Mesendoderm (in vitro differentiated cells): ENCODE measurements around the gene PAIP2B.

Source experiments
- DNase-seq: peaks from one replicate; pipeline ENCODE4 v3.0.0; 2013
- H2AK5ac ChIP-seq: 2 replicates; pipeline ENCODE4 v1.6.1; 2013; ENCODE audit warnings: low read length, inconsistent platforms
- H2BK120ac ChIP-seq: 2 replicates; pipeline ENCODE4 v1.6.1; 2013; ENCODE audit warnings: low read depth, mild to moderate bottlenecking, low read length, moderate library complexity, mixed read lengths
- H2BK15ac ChIP-seq: replicated peaks from 2 replicates; pipeline ENCODE4 v1.6.1; 2013; ENCODE audit warnings: low read depth, mild to moderate bottlenecking, moderate library complexity
- H2BK5ac ChIP-seq: 2 replicates; pipeline ENCODE4 v1.6.1; 2013; ENCODE audit warnings: low read length, inconsistent platforms
- H3K18ac ChIP-seq: 2 replicates; pipeline ENCODE4 v1.6.1; 2013; ENCODE audit warnings: mild to moderate bottlenecking, low read length, mixed read lengths
- H3K23ac ChIP-seq: one replicate; pipeline ENCODE4 v1.6.1; 2013; ENCODE audit warnings: low read length
- H3K27ac ChIP-seq: 2 replicates; pipeline ENCODE4 v1.5.1; 2013; ENCODE audit warnings: low read depth, mild to moderate bottlenecking, inconsistent platforms, low read length, moderate library complexity
- H3K27me3 ChIP-seq: 2 replicates; pipeline ENCODE4 v1.6.1; 2013; ENCODE audit warnings: low read length, control low read depth, mild to moderate bottlenecking, inconsistent platforms; ENCODE audit not compliant: insufficient read depth, poor library complexity
- H3K36me3 ChIP-seq: 2 replicates; pipeline ENCODE4 v1.6.1; 2013; ENCODE audit warnings: low read length, inconsistent platforms; ENCODE audit not compliant: control insufficient read depth, insufficient read depth
- H3K4ac ChIP-seq: one replicate; pipeline ENCODE4 v1.6.1; 2013; ENCODE audit warnings: low read depth, mild to moderate bottlenecking, low read length, moderate library complexity
- H3K4me1 ChIP-seq: 2 replicates; pipeline ENCODE4 v1.6.1; 2013; ENCODE audit warnings: low read depth, low read length, inconsistent platforms; ENCODE audit not compliant: control insufficient read depth
- H3K4me2 ChIP-seq: 2 replicates; pipeline ENCODE4 v1.6.1; 2013; ENCODE audit warnings: low read length
- H3K4me3 ChIP-seq: 2 replicates; pipeline ENCODE4 v1.5.1; 2013; ENCODE audit warnings: mild to moderate bottlenecking, low read length
- H3K56ac ChIP-seq: one replicate; pipeline ENCODE4 v1.6.1; 2013; ENCODE audit warnings: low read length
- H3K79me1 ChIP-seq: 2 replicates; pipeline ENCODE4 v1.6.1; 2013; ENCODE audit warnings: low read length, inconsistent platforms
- H3K79me2 ChIP-seq: 2 replicates; pipeline ENCODE4 v1.6.1; 2013; ENCODE audit warnings: mild to moderate bottlenecking, low read length; ENCODE audit not compliant: control insufficient read depth, insufficient read depth
- H3K9ac ChIP-seq: 2 replicates; pipeline ENCODE4 v1.6.1; 2013; ENCODE audit warnings: low read length, inconsistent platforms
- H4K5ac ChIP-seq: one replicate; pipeline ENCODE4 v1.6.1; 2013; ENCODE audit warnings: low read length
- H4K8ac ChIP-seq: one replicate; pipeline ENCODE4 v1.6.1; 2013; ENCODE audit warnings: low read depth, mild to moderate bottlenecking, control low read depth, low read length, moderate library complexity
- WGBS: extraction: QIAGEN DNeasy Blood & Tissue Kit; methylation state at CpG from one replicate; pipeline ENCODE4 v1.1.7; 2013; ENCODE audit warnings: low lambda C conversion rate, missing lambda C conversion rate; ENCODE audit not compliant: insufficient coverage; ENCODE audit errors: extremely low coverage; 5-methylcytosine and 5-hydroxymethylcytosine counted together

PAIP2B gene

DNA sequence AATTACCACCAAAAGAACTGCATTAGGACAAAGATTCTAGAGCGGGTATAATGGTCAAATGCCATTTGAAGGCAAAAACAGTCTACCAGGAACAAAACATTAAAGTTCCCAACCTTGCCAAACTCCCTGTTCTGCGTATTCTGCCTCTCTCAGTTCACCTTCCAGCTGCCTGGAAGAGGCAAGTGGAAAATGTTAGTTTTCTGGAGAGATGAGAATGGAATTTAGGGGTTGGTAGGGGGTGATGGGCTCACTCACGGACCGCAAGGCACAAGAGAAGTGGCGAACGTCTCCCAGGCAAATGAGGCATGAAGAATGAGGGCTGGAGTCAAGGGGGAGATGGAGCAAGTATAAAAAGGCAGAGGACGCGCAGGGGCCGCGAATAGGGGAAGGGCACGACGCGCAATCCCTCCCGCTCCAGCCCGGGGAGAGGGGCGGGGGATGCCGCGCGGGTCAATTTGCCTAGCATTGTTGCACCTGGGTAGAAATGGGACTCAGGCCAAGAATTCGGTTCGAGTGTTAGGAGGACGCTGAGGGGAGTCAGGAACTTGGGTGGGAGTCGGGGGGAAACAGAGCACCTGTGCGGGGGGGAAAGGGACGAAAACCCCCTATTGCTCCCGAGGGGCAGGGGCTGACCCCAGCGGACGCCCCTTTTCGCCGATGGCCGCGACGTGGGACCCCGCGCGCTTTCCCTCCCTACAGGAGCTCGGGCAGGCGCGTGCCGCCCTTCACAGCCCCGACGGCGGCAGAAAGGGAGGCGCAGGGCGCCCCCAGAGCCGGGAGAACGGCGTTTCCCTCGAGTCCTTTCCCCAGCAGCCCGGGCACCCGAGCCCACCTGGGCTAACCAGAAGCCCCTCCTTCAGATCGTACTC is 573 bp downstream of the PAIP2B start:
- no peak overlapping the region for H2AK5ac ChIP-seq
- WGBS: no CpG with 5 or more reads among the region's 52 CpGs
- H3K18ac ChIP-seq: no peak overlapping the region
- H4K5ac ChIP-seq: no peak overlapping the region
- no peak overlapping the region for H2BK120ac ChIP-seq
- H3K36me3 ChIP-seq: no peaks in the 10 kb centered on the region
- no peak overlapping the region for H2BK5ac ChIP-seq
- no peak overlapping the region for H3K4ac ChIP-seq
- no peaks in the 10 kb centered on the region for H3K4me1 ChIP-seq
- no peaks in the 10 kb centered on the region for H3K79me2 ChIP-seq
- peak overlapping the region; percentile 86 for H3K56ac ChIP-seq
- H3K27ac ChIP-seq: no peak overlapping the region
- no peak overlapping the region for H3K23ac ChIP-seq
- H3K79me1 ChIP-seq: no peaks in the 10 kb centered on the region
- no peaks in the 10 kb centered on the region for H3K27me3 ChIP-seq
- H2BK15ac ChIP-seq: no peak overlapping the region
- peak overlapping the region; percentile 76 for H3K9ac ChIP-seq
- peak overlapping the region; percentile 70 for H3K4me3 ChIP-seq
- no peak overlapping the region for H4K8ac ChIP-seq
- DNase-seq: peak; percentile 35
- peak overlapping the region; percentile 73 for H3K4me2 ChIP-seq

DNA sequence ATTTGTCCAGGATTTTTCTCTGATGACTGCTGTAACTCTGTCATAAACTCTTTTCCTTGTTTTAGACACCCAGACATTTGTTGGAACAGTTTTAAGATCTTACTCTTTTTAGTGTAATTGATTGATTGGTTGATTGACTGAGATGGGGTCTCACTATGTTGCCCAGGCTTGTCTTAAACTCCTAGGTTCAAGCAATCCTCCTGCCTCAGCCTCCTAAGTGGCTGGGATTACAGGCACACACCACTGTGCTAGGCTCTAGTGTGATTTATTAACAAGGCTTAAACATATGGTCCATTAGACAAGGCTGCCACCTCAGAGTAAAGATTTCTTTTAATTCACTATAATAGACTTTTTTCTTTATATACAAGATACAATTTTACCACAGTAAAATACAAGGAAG is 2.0 kb downstream of the PAIP2B start:
- Histone ChIP-seq H3K27ac (no peak overlapping the region), H2BK15ac (no peak overlapping the region), H2AK5ac (no peak overlapping the region), H3K4ac (no peak overlapping the region), H3K4me1 (no peaks in the 10 kb centered on the region), H3K23ac (no peak overlapping the region), H4K8ac (no peak overlapping the region), H3K4me2 (no peak overlapping the region), H3K79me1 (no peaks in the 10 kb centered on the region), H3K56ac (no peak overlapping the region), H3K27me3 (no peaks in the 10 kb centered on the region), H2BK120ac (no peak overlapping the region), H3K9ac (no peak overlapping the region), H4K5ac (no peak overlapping the region), H3K4me3 (no peak overlapping the region), H3K18ac (no peak overlapping the region), H3K79me2 (no peaks in the 10 kb centered on the region), H3K36me3 (no peaks in the 10 kb centered on the region), H2BK5ac (no peak overlapping the region)
- no peak for DNase-seq

DNA sequence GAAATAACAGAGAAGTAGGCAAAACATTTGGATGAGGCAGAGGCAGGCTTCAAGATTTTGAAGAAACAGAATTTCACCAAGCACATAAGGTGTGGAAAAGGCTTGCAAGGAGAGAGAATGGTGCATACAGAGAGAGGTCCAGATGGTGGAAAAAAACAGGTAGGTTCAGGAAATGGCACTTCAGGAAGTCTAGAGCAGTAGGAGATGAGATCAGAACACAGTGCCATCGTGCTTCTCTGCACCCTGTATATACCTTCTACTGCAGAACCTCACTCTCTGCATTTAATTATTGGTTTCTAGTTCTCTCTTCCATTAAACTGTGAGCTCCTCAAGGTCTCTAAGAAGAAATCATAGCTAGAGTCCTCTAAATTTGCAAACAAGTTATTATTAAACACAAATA is 2.4 kb downstream of the PAIP2B start:
- no peak overlapping the region for H3K18ac ChIP-seq
- no peak overlapping the region for H2AK5ac ChIP-seq
- no peak overlapping the region for H4K8ac ChIP-seq
- DNase-seq: no peak
- H3K4ac ChIP-seq: no peak overlapping the region
- H3K27me3 ChIP-seq: no peaks in the 10 kb centered on the region
- H3K79me1 ChIP-seq: no peaks in the 10 kb centered on the region
- H3K36me3 ChIP-seq: no peaks in the 10 kb centered on the region
- no peak overlapping the region for H2BK15ac ChIP-seq
- H3K23ac ChIP-seq: no peak overlapping the region
- H3K4me2 ChIP-seq: no peak overlapping the region
- no peak overlapping the region for H4K5ac ChIP-seq
- no peaks in the 10 kb centered on the region for H3K4me1 ChIP-seq
- H2BK5ac ChIP-seq: no peak overlapping the region
- WGBS: no CpG with 5 or more reads among the region's 1 CpG
- H3K56ac ChIP-seq: no peak overlapping the region
- H3K4me3 ChIP-seq: no peak overlapping the region
- no peak overlapping the region for H3K9ac ChIP-seq
- H3K79me2 ChIP-seq: no peaks in the 10 kb centered on the region
- H2BK120ac ChIP-seq: no peak overlapping the region
- H3K27ac ChIP-seq: no peak overlapping the region

DNA sequence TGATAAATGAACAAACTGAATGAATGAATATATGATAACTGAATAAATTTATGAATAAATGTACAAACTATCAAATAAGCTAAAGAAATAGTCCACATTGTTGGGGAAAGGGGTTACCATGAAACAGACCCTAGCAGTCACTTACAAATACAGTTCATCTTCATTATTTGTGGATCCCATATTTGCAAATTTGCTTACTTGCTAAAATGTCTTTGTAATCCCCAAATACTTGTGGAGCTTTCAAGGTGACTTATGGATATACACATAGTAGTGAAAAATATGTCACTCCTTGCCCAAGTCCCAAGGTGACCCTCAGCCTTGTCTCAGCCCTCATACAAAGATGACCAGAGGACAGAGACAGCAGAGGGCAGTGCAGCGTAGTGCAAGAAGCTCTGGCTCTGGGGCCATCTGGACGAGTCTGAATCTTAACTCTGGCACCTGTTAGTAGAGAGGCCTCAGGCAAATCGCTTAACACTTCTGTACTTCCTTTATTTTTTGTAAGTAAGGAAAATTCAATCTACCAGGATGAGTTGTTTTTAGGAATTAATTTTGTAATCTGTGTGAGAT is 3.1 kb downstream of the PAIP2B start:
- Histone ChIP-seq H2BK120ac (no peak overlapping the region), H3K79me1 (no peaks in the 10 kb centered on the region), H2BK5ac (no peak overlapping the region), H3K9ac (no peak overlapping the region), H3K18ac (no peak overlapping the region), H3K56ac (no peak overlapping the region), H3K79me2 (no peaks in the 10 kb centered on the region), H2BK15ac (no peak overlapping the region), H3K4me2 (no peak overlapping the region), H3K4me3 (no peak overlapping the region), H4K8ac (no peak overlapping the region), H3K23ac (no peak overlapping the region), H3K36me3 (no peaks in the 10 kb centered on the region), H2AK5ac (no peak overlapping the region), H4K5ac (no peak overlapping the region), H3K27me3 (no peaks in the 10 kb centered on the region), H3K27ac (no peak overlapping the region), H3K4ac (no peak overlapping the region), H3K4me1 (no peaks in the 10 kb centered on the region)
- DNase-seq: peak; percentile 77
- no CpG with 5 or more reads among the region's 3 CpGs for WGBS

DNA sequence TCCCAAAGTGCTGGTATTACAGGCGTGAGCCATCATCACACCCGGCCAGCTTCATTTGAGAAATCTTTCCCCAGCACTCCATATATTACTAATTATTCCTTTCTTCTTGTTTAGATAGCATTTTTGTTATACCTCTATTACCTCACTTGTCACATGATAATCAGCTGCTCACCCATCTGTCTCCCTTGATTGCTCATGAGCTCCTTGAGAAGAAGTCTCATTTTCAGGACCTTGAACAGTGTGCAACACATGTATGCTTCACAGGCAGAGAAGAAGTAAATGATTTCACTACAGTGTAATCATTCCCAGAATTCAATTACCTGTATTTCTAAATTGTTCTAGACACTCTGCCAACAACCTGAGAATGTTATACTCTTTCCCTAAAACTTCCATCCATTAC is 6.2 kb downstream of the PAIP2B start:
- no peak overlapping the region for H3K4me3 ChIP-seq
- no CpG with 5 or more reads among the region's 2 CpGs for WGBS

More for the DNA sequence above, 6.2 kb downstream of the PAIP2B start:
- H4K8ac ChIP-seq: no peak overlapping the region
- no peak overlapping the region for H2BK120ac ChIP-seq
- H3K4me1 ChIP-seq: no peaks in the 10 kb centered on the region
- no peak overlapping the region for H3K23ac ChIP-seq
- H3K27ac ChIP-seq: no peak overlapping the region
- no peaks in the 10 kb centered on the region for H3K79me1 ChIP-seq
- no peak overlapping the region for H3K56ac ChIP-seq
- H3K79me2 ChIP-seq: no peaks in the 10 kb centered on the region
- H2BK15ac ChIP-seq: no peak overlapping the region
- no peak overlapping the region for H2BK5ac ChIP-seq
- DNase-seq: no peak
- H3K36me3 ChIP-seq: no peaks in the 10 kb centered on the region
- H3K27me3 ChIP-seq: no peaks in the 10 kb centered on the region
- H4K5ac ChIP-seq: no peak overlapping the region
- no peak overlapping the region for H3K18ac ChIP-seq
- no peak overlapping the region for H3K4ac ChIP-seq
- no peak overlapping the region for H3K4me2 ChIP-seq
- no peak overlapping the region for H3K9ac ChIP-seq
- no peak overlapping the region for H2AK5ac ChIP-seq
